ENCODE measurements around the gene RAD51B.

Gene RAD51B

DNA sequence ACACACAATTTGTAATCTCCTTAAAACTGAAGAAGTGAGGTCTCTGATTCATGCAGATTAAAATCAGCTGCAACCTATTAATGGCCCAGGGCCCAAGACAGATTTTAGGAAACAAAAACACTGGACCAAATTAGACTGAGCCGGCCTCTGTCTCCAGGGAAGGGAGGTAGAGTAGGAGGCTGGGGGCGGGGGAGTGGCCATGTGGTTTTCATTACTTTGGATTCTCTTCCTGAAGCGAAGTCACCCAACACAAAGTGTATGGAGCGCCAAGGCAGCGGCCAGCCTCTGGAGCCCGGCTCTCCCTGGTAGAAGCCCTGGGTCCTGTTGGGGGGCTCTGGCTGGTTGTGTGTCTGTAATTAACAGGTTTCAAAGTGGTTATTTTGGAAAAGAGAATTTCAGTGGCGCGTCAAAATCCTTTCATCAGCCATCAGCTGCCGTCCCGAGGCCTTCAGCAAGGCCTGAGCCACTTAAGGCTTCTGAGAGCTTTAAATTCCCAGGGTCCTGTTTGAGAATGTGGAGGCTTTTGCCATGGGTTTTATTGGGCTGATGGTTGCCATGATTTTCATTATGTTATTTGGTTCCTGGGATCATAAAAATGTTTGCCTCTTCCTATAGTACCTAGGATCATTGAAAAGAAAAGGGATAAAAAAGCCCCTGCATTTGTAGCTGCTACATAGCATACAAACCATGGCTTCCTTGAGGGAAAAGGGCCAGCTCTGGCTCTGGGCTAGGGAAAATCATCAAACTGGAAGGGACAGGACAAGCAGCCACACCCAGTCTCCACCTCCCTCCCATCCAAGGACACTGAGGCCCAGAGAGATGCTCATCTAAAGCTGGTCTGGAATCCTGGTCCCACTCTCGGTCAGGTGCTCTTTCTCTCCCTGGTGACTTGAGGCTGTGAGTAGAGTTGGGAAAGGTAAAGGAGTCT lies 690.9 kb downstream of the RAD51B start:
- H4K20me1 ChIP-seq, result no peaks in the 10 kb centered on the region
- H3K9me3 ChIP-seq, result no peaks in the 10 kb centered on the region
- peak overlapping the region; percentile 95 for H3K4me2 ChIP-seq
- H3K27me3 ChIP-seq, result no peaks in the 10 kb centered on the region
- TF ChIP-seq Cebpa-rat (IDR thresholded peaks at IDR 0.05), result no peak
- H3K4me1 ChIP-seq, result peaks cover 87% of the 10 kb centered on the region
- H3K27ac ChIP-seq, result peak overlapping the region; percentile 81
- H3K4me3 ChIP-seq, result 0 out of 2 replicates have a peak overlapping the region, but pooled peaks have one; percentile 31
- H3K36me3 ChIP-seq, result no peaks in the 10 kb centered on the region
- H3K9ac ChIP-seq, result peak overlapping the region; percentile 68; the same call in 1 of the 2 replicates

DNA sequence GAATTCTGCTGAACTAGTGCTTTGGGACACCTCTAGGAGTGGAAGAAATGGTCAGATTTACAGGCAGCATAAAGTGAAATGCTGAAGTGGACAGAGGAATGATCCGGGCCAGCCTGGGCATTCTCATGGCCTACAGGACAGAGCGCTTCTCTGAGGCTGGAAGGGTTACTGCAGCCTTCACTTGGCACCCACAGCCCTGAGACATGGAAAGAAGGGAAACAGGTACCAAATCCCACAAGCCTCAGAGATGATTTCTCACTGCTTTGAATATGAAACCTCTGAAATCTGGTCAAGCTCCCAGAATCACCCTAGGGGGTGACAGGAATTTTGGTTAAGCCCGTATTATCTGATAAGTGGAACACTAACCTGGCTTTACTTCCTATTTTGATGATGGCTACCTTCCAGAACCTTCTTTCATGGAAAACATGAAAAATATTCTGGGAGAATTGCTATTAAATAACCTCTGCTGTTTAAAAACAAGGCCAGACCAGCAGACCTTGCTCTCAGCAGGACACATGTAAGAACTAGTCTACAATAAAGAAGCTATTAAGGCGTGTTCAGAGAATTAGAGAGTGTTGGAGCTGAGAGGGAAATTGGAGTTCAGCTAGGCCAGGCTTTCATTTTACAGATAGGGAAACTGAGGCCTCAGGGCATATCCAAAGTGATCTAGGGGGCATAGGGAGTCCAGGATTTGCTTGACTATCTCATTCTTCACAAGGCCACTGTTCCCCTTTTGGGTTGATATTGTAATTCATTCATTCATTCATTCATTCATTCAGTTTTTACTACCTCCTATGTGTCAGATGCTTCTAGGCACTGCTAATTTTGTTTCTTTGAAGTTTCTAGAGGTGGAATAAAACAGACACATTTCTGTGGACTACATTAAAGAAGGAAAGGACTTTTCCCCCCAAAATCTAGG lies 691.8 kb downstream of the RAD51B start:
- no peaks in the 10 kb centered on the region for H3K36me3 ChIP-seq
- no peaks in the 10 kb centered on the region for H3K27me3 ChIP-seq
- H3K4me1 ChIP-seq, result peaks cover 78% of the 10 kb centered on the region
- no peak overlapping the region for H3K4me3 ChIP-seq
- no peaks in the 10 kb centered on the region for H4K20me1 ChIP-seq
- no peaks in the 10 kb centered on the region for H3K9me3 ChIP-seq
- peak overlapping the region; percentile 81 for H3K27ac ChIP-seq
- TF ChIP-seq Cebpa-rat (IDR thresholded peaks at IDR 0.05), result no peak
- H3K9ac ChIP-seq, result no peak overlapping the region
- H3K4me2 ChIP-seq, result peak overlapping the region; percentile 95

DNA sequence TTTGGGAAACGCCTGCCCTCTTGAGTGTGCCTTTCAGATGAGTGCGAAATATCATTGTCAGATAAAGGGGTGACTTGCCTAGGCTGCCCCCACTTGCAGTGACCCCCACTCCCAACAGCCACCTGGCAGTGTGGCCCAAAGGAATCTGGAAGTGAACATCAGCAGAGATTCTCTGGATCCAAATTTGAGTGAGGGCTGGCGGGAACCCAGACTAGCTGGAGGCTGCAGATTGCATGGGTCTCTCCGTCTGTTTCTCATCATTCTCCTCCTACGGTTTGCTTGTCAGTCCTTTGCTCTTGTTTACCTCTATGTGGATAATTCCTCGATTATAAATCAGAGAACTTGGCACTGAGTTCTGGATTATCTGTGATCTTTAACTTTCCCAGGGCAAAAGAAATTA lies 692.5 kb downstream of the RAD51B start:
- Histone ChIP-seq H3K4me1 (peaks cover 71% of the 10 kb centered on the region), H3K36me3 (no peaks in the 10 kb centered on the region), H3K27ac (no peak overlapping the region), H3K4me3 (no peak overlapping the region), H3K27me3 (no peaks in the 10 kb centered on the region), H3K4me2 (no peak overlapping the region), H4K20me1 (no peaks in the 10 kb centered on the region), H3K9ac (no peak overlapping the region), H3K9me3 (no peaks in the 10 kb centered on the region)
- TF ChIP-seq Cebpa-rat (IDR thresholded peaks at IDR 0.05), result no peak

DNA sequence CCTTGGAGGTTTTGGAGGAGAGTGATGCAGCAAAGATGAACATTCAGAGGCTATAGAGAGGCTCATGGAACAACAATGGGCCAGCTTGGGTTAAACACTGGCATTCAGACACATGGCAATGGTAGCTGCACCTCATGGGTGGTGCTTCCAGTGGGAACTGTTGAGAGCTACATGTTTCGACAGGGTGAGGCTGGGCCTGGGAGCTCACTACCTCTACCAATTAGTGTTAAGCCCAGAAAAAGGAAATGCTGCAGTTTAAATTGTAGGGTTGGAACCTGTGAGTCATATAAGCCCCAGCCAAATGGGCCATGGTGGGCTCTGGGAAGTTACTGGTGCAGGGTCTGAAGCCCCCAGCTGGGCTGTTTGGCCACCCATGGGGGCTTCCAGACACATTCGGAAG lies 693.6 kb downstream of the RAD51B start:
- Histone ChIP-seq H3K4me2 (peak overlapping the region; percentile 43), H4K20me1 (no peaks in the 10 kb centered on the region), H3K36me3 (no peaks in the 10 kb centered on the region), H3K27ac (no peak overlapping the region), H3K9me3 (no peaks in the 10 kb centered on the region), H3K4me1 (peaks cover 61% of the 10 kb centered on the region), H3K4me3 (no peak overlapping the region), H3K9ac (peak overlapping the region; percentile 22; the same call in 1 of the 2 replicates), H3K27me3 (no peaks in the 10 kb centered on the region)
- TF ChIP-seq Cebpa-rat (IDR thresholded peaks at IDR 0.05), result no peak

DNA sequence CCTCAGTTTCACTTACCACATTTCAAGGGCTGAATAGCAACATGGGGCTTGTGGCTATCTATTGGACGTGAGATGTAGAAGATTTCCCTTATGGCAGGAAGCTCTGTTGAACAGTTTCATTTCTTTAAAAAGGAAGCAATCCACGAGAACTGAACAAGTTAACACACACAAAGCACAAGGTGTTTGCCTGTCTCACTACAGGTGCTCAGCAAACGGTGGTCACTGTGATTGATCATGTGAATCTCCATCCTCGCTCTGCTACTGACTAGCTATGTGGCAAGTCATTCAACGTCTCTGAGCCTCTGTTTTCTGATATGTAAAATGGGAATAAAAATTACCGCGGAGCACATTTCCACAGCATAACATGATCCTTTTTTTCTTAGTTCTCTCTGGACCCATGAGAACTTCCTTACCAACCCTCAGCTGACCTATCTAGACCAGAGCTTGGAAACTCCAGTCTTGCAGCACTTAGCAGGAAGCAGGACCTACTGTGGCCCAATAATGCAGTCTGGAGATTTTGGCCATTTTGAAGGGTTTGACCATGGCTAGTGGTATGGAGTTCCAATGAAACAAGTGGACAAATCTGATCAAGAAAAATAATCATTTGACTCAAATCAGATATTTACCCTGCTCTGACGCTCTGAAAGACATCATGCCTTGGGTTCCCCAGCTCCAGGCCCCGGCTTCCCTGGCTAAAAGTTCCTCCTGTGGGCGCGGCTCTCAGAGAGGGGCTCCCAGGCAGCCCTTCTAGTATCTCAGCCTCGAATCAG lies 694.4 kb downstream of the RAD51B start:
- peak overlapping the region; percentile 43 for H3K4me2 ChIP-seq
- no peak overlapping the region for H3K9ac ChIP-seq
- no peak overlapping the region for H3K4me3 ChIP-seq
- no peaks in the 10 kb centered on the region for H3K9me3 ChIP-seq
- no peak overlapping the region for H3K27ac ChIP-seq
- H3K36me3 ChIP-seq, result no peaks in the 10 kb centered on the region
- TF ChIP-seq Cebpa-rat (IDR thresholded peaks at IDR 0.05), result no peak
- peaks cover 56% of the 10 kb centered on the region for H3K4me1 ChIP-seq
- no peaks in the 10 kb centered on the region for H4K20me1 ChIP-seq
- H3K27me3 ChIP-seq, result no peaks in the 10 kb centered on the region

DNA sequence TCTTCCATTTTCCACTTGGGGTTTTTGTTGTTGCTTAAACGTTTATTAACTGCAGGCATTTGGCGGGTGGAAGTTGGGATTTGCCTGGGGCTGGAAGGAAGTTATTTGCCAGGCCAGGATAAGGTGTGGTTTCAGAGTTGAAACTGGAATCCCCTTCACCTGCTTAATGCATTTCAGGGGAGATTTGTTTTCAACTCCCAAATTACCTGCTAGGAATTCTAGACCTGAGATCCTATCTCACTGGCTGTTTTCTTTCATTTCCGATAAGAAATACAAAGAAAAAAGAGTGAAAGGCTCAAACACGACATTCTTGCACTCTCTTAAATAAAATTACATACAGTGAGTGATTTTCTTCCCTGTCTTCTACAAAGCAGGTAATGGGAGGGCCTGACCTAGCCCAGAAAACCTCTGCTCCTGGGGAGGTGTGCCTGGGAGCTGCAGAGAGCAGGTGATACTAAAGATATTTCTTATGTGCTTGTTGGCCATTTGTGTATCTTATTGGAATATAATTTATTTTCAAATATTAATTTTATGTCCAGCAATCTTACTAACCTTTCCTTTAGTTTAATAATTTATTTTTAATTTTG lies 695.1 kb downstream of the RAD51B start:
- no peak overlapping the region for H3K9ac ChIP-seq
- H3K4me2 ChIP-seq, result no peak overlapping the region

DNA sequence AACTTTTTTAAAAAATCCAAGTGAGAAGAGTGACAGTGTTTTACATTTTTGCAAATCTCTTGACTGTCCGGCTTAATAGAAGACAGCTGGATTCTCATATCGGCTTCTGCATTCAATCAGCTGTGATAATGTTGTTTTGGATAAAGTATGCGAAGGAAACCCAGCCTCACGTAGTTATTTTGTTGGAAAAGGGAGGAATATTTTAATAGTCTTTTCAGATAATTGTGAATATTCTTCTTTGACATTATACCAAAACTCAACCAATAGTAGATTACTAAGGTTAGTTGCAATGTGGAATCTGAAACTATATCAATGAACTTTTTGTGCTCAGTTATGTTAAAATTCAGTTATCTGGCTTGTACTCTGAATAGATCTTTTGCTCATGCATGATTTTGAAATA lies 696.8 kb downstream of the RAD51B start:
- H3K4me2 ChIP-seq, result no peak overlapping the region
- H3K27ac ChIP-seq, result no peak overlapping the region
- peaks cover 44% of the 10 kb centered on the region for H3K4me1 ChIP-seq
- H3K4me3 ChIP-seq, result no peak overlapping the region
- H3K9ac ChIP-seq, result no peak overlapping the region
- no peaks in the 10 kb centered on the region for H4K20me1 ChIP-seq
- H3K36me3 ChIP-seq, result no peaks in the 10 kb centered on the region
- H3K9me3 ChIP-seq, result no peaks in the 10 kb centered on the region
- no peak for TF ChIP-seq Cebpa-rat (IDR thresholded peaks at IDR 0.05)
- no peaks in the 10 kb centered on the region for H3K27me3 ChIP-seq

More for the DNA sequence above, 695.1 kb downstream of the RAD51B start:
- peaks cover 56% of the 10 kb centered on the region for H3K4me1 ChIP-seq
- H3K27me3 ChIP-seq, result no peaks in the 10 kb centered on the region
- no peak for TF ChIP-seq Cebpa-rat (IDR thresholded peaks at IDR 0.05)
- H3K27ac ChIP-seq, result no peak overlapping the region
- no peaks in the 10 kb centered on the region for H3K36me3 ChIP-seq
- H3K4me3 ChIP-seq, result no peak overlapping the region
- H4K20me1 ChIP-seq, result no peaks in the 10 kb centered on the region
- no peaks in the 10 kb centered on the region for H3K9me3 ChIP-seq

DNA sequence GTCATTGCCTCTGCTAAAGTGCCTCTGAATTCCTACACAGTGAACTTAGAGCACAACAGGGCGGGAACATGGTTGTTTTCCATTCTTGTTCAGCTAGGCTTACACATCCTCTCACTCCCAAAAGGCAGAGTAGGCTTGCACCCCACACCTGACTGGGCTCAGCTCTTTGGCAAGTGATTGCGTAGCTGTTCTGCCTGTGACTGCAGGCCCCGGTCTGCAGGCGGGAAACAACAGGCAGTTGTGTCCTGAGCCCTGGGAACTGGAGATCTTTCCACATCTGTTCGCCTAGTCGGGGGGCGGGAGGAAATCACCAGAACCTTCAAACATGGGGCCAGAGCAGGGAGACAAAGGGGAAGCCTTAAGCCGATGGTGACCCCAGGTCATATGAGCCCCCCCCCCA lies 698.6 kb downstream of the RAD51B start:
- Histone ChIP-seq H3K27me3 (no peaks in the 10 kb centered on the region), H3K36me3 (no peaks in the 10 kb centered on the region), H3K4me3 (no peak overlapping the region), H3K9me3 (no peaks in the 10 kb centered on the region), H3K9ac (no peak overlapping the region), H3K4me1 (peaks cover 44% of the 10 kb centered on the region), H3K27ac (no peak overlapping the region), H3K4me2 (no peak overlapping the region), H4K20me1 (no peaks in the 10 kb centered on the region)
- TF ChIP-seq Cebpa-rat (IDR thresholded peaks at IDR 0.05), result no peak
